ENCODE measurements around the gene CSPG4. TPM values are rescaled to one million over a fixed set of nuclear protein-coding genes. Genes with fewer than 3 reads are reported as not detected.
A peak's percentile ranks its signal among the peaks of the same experiment; 100 is the strongest.

The CSPG4 gene
- total and polyA plus RNA-seq, 2 of the 4 experiments (the other 2 are of a cell fraction): 12.4 to 28.4 TPM

DNA sequence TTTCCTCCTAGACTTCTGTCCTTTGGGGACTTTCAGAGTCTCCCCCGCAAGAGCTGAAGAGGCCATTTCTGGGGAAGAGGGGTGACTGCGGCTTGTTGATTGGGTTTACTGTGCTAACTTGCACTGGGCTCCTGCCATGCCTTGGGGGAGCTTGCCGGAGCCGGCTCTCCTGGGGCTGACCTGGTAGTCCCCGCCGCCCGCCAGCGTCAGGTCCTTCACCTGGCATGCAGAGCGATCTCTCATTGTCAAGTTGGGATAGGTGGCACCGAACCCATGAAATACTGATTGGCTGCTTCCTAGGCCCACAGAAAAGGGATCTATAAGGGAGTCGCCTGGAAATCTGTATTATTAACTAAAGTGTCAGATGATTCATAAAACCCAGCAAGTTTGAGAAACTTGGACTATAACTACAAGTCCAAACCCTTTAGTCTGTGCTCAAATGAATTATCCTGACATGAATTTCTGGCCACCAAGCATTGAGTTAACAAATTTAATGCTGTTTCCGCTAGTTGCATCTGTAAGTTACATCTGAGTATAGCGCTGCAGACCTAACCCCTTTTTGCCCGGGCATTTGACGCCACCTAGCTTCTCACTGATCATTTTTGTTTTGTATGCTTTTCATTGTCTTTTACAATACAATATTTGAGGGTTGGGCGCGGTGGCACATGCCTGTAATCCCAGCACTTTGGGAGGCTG is 72.0 kb downstream of the CSPG4 start:
- Histone ChIP-seq H3K4ac (ENCODE audit: low read depth, low read length) (peak overlapping the region; percentile 86), H2AFZ (replicated peaks; ENCODE audit: low read length, poor library complexity) (peak overlapping the region; percentile 97), H4K20me1 (ENCODE audit: insufficient read depth, low read length) (peaks cover 24% of the 10 kb centered on the region), H3K27me3 (ENCODE audit: control insufficient read depth, insufficient read depth, low read length) (no peaks in the 10 kb centered on the region), H3K56ac (ENCODE audit: extremely low read depth, insufficient read depth, low read length) (peak overlapping the region; percentile 87), H2BK5ac (ENCODE audit: low read depth, low read length, poor library complexity, severe bottlenecking) (peak overlapping the region; percentile 60), H3K4me3 (ENCODE audit: insufficient read depth, low read depth, low read length) (peak overlapping the region; percentile 57), H4K91ac (ENCODE audit: insufficient read depth, low read depth, low read length) (peak overlapping the region; percentile 34), H2BK20ac (ENCODE audit: low read depth, low read length) (no peak overlapping the region), H3K9me1 (ENCODE audit: insufficient read depth, low read length) (0 out of 2 replicates have a peak, but pooled peaks cover 4% of the 10 kb centered on the region), H2BK15ac (ENCODE audit: low read depth, low read length) (no peak overlapping the region; the same call in 2 of the 3 replicates), H3K14ac (replicated peaks; ENCODE audit: low read depth, low read length) (peak overlapping the region; percentile 85), H3K18ac (ENCODE audit: low read depth, low read length) (no peak overlapping the region), H4K8ac (ENCODE audit: low read depth in 2 of 2, low read length in 2 of 2) (peak overlapping the region; percentile 65 to 87), H3K79me1 (ENCODE audit: low read depth in 1 of 2, low read length in 2 of 2) (peaks cover 9 to 49% of the 10 kb centered on the region in 2 experiments; a peak in 3 of 4 replicates), H4K5ac (ENCODE audit: low read depth, low read length) (peak overlapping the region; percentile 46), H3K9ac (ENCODE audit: low read depth, low read length) (peak overlapping the region; percentile 76), H2AK9ac (replicated peaks; ENCODE audit: low read depth, low read length, poor library complexity) (peak overlapping the region; percentile 86), H2BK120ac (ENCODE audit: low read depth, low read length) (peak overlapping the region; percentile 44), H2AK5ac (ENCODE audit: low read depth, low read length) (peak overlapping the region; percentile 72), H3K4me1 (ENCODE audit: control insufficient read depth, insufficient read depth, low read length) (peaks cover 4% of the 10 kb centered on the region; the same call in 1 of the 2 replicates), H3K9me3 (ENCODE audit: control insufficient read depth, insufficient read depth, low read length) (no peaks in the 10 kb centered on the region), H3K27ac (ENCODE audit: insufficient read depth, low read length) (peak overlapping the region; percentile 76), H3K23ac (ENCODE audit: low read depth, low read length) (peak overlapping the region; percentile 57; the same call in 1 of the 2 replicates), H3K4me2 (ENCODE audit: low read depth, low read length) (peak overlapping the region; percentile 88), H3K36me3 (ENCODE audit: control insufficient read depth, insufficient read depth, low read length) (no peaks in the 10 kb centered on the region)
- DNase-seq (peak; percentile 45), ATAC-seq (ENCODE audit: low read depth) (peak; percentile 28)
- dilution Hi-C loops (cut with HindIII; ENCODE audit: low sequenced_read_pairs, unreplicated experiment) (no loop called here), in situ Hi-C loops (cut with MboI; ENCODE audit: low sequenced_read_pairs) (no loop called here), intact Hi-C loops (cut with micrococcal nuclease) (no loop called here)
- BruUV-seq (replicated peaks): no TSS peak
- TF ChIP-seq RAD21 (IDR thresholded peaks at IDR 0.05; ENCODE audit: low read length): peak; percentile 40
- TF ChIP-seq, protein P1, sequence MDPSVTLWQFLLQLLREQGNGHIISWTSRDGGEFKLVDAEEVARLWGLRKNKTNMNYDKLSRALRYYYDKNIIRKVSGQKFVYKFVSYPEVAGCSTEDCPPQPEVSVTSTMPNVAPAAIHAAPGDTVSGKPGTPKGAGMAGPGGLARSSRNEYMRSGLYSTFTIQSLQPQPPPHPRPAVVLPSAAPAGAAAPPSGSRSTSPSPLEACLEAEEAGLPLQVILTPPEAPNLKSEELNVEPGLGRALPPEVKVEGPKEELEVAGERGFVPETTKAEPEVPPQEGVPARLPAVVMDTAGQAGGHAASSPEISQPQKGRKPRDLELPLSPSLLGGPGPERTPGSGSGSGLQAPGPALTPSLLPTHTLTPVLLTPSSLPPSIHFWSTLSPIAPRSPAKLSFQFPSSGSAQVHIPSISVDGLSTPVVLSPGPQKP (IDR thresholded peaks at IDR 0.05; ENCODE audit: borderline replicate concordance, low read depth, low read length): no peak
- TF ChIP-seq, protein P2, sequence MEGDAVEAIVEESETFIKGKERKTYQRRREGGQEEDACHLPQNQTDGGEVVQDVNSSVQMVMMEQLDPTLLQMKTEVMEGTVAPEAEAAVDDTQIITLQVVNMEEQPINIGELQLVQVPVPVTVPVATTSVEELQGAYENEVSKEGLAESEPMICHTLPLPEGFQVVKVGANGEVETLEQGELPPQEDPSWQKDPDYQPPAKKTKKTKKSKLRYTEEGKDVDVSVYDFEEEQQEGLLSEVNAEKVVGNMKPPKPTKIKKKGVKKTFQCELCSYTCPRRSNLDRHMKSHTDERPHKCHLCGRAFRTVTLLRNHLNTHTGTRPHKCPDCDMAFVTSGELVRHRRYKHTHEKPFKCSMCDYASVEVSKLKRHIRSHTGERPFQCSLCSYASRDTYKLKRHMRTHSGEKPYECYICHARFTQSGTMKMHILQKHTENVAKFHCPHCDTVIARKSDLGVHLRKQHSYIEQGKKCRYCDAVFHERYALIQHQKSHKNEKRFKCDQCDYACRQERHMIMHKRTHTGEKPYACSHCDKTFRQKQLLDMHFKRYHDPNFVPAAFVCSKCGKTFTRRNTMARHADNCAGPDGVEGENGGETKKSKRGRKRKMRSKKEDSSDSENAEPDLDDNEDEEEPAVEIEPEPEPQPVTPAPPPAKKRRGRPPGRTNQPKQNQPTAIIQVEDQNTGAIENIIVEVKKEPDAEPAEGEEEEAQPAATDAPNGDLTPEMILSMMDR (conservative IDR thresholded peaks at IDR 0.05; ENCODE audit: low read depth, low read length): peak; percentile 36; the same call in 1 of the 2 replicates
- 8% methylated on average over 2 of the region's 17 CpGs; no CpG with 5 or more reads in 1 of the 2 experiments for WGBS, 2 experiments (ENCODE audit: extremely low coverage in 2 of 2, insufficient read length in 1 of 2)
- ChIA-PET POLR2A (ENCODE audit: unreplicated experiment) (interaction anchor here (1.3 kb wide), 1 partner anchor 15 kb away, joined by 5 read pairs; the partner anchor contains the start of gene SNUPN), CTCF (interaction anchor here (1.0 kb wide), 1 partner anchor 175 kb away, joined by 3 read pairs; no protein-coding TSS in a partner anchor)

Data from IMR-90 (cell line).